ENCODE data around the gene TOM1.
A peak's percentile ranks its signal among the peaks of the same experiment; 100 is the strongest.
"Not testable (repeated sequence)": the region's sequence is repeated elsewhere in the genome, so short reads cannot be mapped to it uniquely, and the experiment has no call there.

TOM1 gene

GRCh38 chr22:35347462-35347861 lies 47.8 kb downstream of the TOM1 start:
- DNase-seq = no peak

GRCh38 chr22:35348026-35348590 lies 48.4 kb downstream of the TOM1 start:
- no peak for DNase-seq

DNA sequence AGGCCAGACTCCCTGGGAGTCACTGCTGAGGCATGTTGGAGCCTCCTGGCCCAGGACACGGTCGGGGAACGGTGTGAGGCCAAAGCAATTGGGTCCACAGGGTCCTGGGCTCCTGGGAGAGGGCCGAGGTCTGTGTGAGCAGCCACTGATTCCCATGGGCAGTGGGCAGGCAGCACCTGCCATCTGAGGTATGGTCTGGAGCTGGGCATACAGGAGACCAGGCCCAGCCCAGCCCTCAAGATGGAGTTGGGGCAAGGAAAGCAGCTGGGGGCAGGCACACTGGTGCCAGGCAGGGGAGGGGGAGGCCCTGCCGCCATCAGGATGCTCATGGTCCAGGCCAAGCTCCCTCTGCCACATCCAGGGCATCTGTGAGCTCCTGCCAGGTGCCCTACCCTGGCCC lies 49.0 kb downstream of the TOM1 start:
- DNase-seq = no peak

DNA sequence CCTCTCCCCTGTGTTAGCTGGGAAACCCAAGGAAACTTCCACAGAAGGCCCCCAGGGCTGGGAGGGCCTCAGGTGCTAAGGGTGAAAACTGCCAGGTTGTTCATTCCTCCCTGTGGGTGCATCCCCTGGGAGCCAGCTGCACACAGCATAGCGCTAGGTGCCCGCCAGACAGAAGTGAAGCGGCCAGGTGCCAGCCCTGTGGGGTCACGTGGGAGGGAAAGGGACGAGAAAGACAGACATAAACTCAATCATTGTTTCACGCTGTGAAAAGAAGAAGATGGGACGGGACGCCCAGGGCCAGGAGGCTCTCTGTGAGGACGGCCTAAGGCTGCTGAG lies 49.6 kb downstream of the TOM1 start:
- DNase-seq = no peak

DNA sequence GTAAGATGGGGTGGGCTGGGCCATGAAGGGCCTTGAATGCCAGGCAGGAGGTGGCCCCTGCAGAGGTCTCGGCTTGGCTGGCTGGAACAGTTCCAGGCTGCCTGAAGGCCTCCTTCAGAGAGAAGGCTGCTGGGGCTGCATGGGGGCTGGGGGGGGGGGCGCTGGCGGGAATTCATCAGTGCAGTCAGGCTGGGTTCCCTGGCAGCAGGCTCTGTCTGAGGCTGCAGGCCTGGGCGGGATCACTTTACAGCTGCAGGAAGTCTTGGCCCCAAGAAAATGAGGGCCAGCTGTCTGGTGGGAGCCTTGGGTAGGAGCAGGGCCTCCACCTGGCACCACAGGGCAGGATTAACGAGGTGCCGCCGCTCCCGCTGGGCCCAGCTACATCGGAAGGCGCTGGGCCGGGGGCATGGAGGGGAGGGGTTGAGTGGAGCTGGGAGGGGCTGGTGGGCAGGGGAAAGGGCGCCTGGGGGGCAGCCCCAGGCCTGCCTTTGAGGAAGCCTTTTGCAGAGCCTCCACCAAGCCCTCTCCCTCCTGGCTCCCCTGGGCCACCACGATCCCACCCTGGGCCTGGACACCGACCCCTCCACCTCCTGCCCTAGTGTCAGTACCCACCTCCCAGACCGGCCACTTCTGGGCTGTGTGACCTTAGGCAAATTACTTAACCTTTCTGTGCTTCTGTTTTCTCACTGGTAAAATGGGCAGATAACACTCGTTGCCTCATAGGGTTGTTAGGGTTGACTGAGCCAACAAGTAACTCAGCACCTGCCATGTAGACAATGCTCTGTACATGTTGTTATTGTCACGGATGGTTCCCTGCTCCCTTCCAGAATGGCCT lies 50.2 kb downstream of the TOM1 start:
- DNase-seq = peak; percentile 31

GRCh38 chr22:35350539-35351503 lies 51.1 kb downstream of the TOM1 start:
- peak; percentile 91 for DNase-seq

GRCh38 chr22:35352214-35353111 lies 52.8 kb downstream of the TOM1 start:
- peak; percentile 92 for DNase-seq

DNA sequence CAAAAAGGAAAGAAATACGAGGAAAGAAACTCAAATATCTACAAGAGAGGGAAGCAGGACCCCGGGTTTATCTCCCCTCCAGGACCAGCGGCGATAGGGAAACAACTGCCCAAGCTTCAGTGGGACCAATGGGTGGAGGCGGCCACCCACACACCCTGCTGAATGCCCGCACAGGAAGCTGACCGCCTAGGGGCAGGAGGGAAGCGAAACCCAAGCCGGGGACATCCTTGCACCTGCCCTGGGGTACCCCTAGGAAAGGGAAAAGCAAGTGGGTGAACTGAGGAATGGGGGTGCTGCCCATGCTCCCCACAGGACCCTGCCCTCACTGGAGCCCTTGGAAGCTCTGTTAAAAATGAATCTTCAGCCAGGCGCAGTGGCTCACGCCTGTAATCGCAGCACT lies 53.6 kb downstream of the TOM1 start:
- DNase-seq = peak; percentile 30

DNA sequence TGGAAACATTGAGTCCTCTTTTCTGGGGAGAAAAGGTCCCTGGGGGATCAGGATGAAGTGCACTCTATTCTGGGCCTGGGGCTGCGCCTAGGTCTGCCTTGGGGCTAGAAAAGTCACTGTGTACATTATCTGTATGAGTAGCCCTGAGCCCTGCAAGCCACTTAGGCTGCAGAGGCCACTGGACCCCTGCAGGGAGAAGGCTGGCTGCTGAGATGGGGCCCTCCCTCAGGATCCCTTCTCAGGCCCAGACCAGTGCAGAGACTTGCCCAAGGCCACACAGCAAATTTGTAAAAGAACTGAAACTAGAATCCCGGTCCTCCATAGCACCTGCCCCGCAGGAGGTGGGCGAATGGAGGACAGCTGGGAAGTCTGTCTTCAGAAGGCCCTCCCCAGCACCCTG lies 54.4 kb downstream of the TOM1 start:
- DNase-seq = no peak

- no peak for DNase-seq
These were observed 58.4 kb downstream of the TOM1 start for GRCh38 chr22:35357883-35358621.

DNA sequence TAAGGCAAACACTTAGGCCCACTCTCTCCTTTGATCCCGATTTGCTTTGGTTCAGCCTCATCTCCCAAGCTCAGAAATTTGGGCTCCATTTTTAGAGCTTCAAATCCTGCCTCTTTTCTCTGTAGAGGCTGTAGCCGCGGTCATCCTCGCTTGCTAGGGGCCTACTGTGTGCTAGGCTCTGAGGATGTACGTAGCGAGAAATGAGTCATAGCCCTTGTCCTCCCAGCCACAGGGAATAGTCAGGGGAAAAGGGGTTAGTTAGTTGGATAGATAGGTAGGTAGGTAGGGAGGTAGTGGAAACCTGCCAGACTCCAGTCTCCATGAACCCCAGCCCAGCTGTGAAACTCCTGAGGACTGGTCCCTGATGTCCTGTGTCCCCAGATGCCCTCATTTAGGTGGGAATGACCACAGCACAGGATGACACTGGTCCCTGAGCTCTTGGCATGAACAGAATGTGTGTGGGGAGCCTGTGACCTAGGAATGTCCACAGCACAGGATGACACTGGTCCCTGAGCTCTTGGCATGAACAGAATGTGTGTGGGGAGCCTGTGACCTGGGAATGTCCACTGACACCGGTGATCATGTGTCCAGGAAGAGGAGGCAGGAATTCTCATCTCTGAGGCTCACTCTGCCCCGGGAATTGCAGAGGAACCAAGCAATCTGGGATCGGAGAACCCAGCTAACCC lies 59.8 kb downstream of the TOM1 start:
- no peak for DNase-seq

GRCh38 chr22:35361001-35361558 lies 61.4 kb downstream of the TOM1 start:
- DNase-seq = no peak

- DNase-seq = no peak
These were observed 63.9 kb downstream of the TOM1 start for GRCh38 chr22:35363566-35364086.

DNA sequence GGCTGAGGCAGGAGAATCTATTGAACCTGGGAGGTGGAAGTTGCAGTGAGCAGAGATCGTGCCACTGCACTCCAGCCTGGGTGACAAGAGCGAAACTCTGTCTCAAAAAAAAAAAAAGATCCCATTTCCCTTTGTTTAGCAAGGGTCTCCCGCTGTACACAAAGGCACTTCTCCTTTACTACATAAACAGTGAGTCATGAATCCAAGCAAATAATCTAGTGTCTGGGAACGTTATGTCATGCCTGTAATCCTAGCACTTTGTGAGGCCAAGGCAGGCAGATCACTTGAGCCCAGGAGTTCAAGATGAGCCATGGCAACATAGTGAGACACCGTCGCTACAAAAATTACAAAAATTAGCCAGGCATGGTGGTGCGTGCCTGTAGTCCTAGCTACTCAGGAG lies 64.5 kb downstream of the TOM1 start:
- DNase-seq = not testable (repeated sequence)

DNA sequence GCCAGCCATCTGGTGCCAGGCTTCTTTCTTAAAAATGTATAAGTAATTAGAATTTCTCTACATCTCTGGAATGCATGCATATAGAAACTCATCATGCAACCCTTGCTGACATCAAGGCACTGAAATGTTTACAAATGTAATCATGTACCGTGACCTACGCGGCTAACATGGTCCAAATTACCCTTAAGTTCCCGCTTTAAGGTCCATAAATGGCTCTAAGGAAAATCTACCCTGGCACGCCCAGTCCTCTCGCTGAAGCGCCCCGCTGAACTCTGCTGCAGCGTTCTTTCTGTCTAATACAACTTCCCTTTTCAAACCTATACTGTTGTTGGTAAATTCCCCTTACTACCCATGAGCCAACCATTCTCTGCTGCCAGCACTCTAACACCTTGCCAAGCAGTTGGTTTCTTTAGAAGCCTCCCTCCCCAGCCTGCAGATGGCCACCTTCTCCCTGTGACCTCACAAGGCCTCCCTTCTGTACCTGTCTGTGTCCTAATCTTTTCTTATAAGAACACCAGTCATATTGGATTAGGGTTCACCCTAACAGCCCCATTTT lies 67.7 kb downstream of the TOM1 start:
- DNase-seq = peak; percentile 84

- no peak for DNase-seq
These were observed 68.7 kb downstream of the TOM1 start for GRCh38 chr22:35368386-35368785.

- no peak for DNase-seq
These were observed 70.3 kb downstream of the TOM1 start for GRCh38 chr22:35369996-35370395.

DNA sequence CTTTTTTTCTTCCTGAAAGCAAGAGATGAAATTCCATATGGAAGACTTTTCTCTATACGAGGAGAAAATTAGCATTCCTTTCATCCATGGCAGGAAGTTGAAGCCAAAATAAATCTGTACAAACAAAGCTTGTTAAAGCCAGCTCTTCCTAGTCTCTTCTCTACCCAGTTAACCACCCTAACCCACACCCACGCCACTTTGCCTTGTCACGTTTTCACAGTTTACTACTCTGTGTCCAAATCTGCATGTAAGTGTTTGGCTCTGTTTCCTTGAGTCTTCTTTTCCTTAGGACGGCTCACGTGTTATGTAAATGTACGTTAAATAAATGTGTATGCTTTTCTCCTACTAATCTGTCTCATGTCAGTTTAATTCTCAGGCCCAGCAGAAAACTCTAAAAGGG lies 74.1 kb downstream of the TOM1 start:
- no peak for DNase-seq

DNA sequence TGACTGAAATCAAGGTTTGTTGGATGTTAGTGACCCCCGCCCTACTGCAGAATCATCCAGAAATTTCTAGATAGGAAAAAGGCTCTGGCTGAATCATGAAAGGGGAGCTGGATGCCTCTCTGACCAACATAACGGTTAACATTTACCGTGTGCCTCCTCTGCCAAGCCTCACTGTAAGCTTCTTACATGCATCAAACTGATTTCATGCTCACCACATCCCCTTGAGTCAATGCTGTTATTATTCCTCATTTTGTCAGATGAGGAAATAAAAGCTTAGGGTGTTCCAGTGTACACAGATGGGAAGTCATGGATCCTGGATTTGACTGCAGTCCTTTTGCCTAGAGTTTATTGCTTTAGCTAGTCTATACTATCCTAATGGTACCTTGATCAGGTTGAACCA lies 75.3 kb downstream of the TOM1 start:
- no peak for DNase-seq

DNA sequence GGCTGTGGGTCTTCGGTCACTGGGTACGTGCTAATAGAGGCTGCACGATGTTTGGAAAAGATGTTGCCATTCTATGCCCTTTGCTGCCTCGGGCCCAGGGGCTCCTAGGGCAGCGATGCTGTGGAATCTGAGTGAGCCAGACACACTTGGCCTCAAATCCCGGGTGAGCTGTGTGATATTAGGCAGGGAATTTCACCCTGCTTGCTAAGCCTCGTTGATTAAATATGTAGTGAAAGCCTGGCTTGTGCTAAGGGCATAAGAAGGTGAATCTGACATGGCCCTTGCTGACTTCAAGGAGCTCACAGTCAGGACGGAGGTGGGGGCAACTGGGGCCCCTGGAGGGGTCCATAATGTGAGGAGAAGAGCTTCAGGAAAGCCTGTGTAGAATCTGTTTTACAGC lies 75.8 kb downstream of the TOM1 start:
- DNase-seq = no peak
